T-cell (primary cell): ENCODE measurements around the gene TAS1R1. TPM values are rescaled to one million over a fixed set of nuclear protein-coding genes. Genes with fewer than 3 reads are reported as not detected.

Experiments used
- ATAC-seq, 4 experiments: fragments of 200-7000 bp in 3 of 4; fragments of 150-1000 bp in 1 of 4; cut with Tn5 transposase; replicated peaks in 1 of 4; 1 replicate in 3 of 4; 2 replicates in 1 of 4; pipeline ENCODE4 v1.10.0; 2021; ENCODE audit warnings: moderate library complexity in 3 of 4, mild to moderate bottlenecking in 2 of 4, moderate number of reproducible peaks in 1 of 4
- CTCF ChIA-PET, 2 donors: fragments of 300-600 bp; sonication (Branson Sonifier 250); formaldehyde crosslinking; loops; one replicate each; lab custom pipeline; 2022; ENCODE audit warnings: antibody characterized with exemption in 2 of 2; lab: Charles Lee
- POLR2A ChIA-PET, 2 donors: fragments of 300-600 bp; sonication (Branson Sonifier 250); formaldehyde crosslinking; loops; one replicate each; lab custom pipeline; 2022; ENCODE audit warnings: antibody characterized with exemption in 2 of 2; lab: Charles Lee
- DNase-seq, 35 experiments: peaks; one replicate each; pipeline versions ENCODE4 v3.0.0 to v3.0.0-alpha.2; 2013 to 2023
- H3K27ac ChIP-seq: one replicate; pipeline ENCODE4 v1.5.1; 2013; ENCODE audit warnings: low read length
- H3K27me3 ChIP-seq, 2 experiments: replicated peaks in 1 of 2; 1 replicate in 1 of 2; 2 replicates in 1 of 2; pipeline versions ENCODE4 v1.6.1 to v1.7.0; 2013; ENCODE audit warnings: low read length in 1 of 2, mixed read lengths in 1 of 2; ENCODE audit not compliant: control insufficient read depth in 2 of 2, insufficient read depth in 2 of 2; ENCODE audit errors: extremely low read depth in 1 of 2
- H3K36me3 ChIP-seq, 2 donors: 1 replicate in 1 of 2; 2 replicates in 1 of 2; pipeline versions ENCODE4 v1.6.1 to v1.7.0; 2013; ENCODE audit warnings: low read length in 1 of 2; ENCODE audit not compliant: control insufficient read depth in 2 of 2, insufficient read depth in 1 of 2; ENCODE audit errors: extremely low read depth in 1 of 2
- H3K4me1 ChIP-seq, 2 experiments: 1 replicate in 1 of 2; 2 replicates in 1 of 2; pipeline versions ENCODE4 v1.6.1 to v1.7.0; 2013; ENCODE audit warnings: low read length in 2 of 2, mixed read lengths in 1 of 2; ENCODE audit not compliant: insufficient read depth in 2 of 2, control insufficient read depth in 1 of 2; ENCODE audit errors: extremely low read depth in 1 of 2
- H3K4me3 ChIP-seq, 2 donors: 1 replicate in 1 of 2; 2 replicates in 1 of 2; pipeline versions ENCODE4 v1.5.1 to v1.7.0; 2013; ENCODE audit warnings: mild to moderate bottlenecking in 2 of 2, low read length in 1 of 2, moderate library complexity in 1 of 2; ENCODE audit not compliant: control insufficient read depth in 1 of 2; ENCODE audit errors: extremely low read depth in 1 of 2
- H3K9me3 ChIP-seq: 2 replicates; pipeline ENCODE4 v1.7.0; 2013
- H3K27ac Mint-ChIP-seq, 2 donors: one replicate each; pipeline ENCODE4 v1.8.0; 2020 to 2021; ENCODE audit warnings: mild to moderate bottlenecking in 2 of 2, mixed read lengths in 2 of 2
- H3K27me3 Mint-ChIP-seq, 2 donors: one replicate each; pipeline ENCODE4 v1.8.0; 2021 to 2022; ENCODE audit warnings: mixed read lengths in 2 of 2
- H3K36me3 Mint-ChIP-seq: one replicate; pipeline ENCODE4 v1.8.0; 2021; ENCODE audit warnings: mixed read lengths
- H3K4me1 Mint-ChIP-seq, 3 donors: one replicate each; pipeline ENCODE4 v1.8.0; 2020 to 2022; ENCODE audit warnings: mixed read lengths in 3 of 3, mild to moderate bottlenecking in 1 of 3
- H3K4me3 Mint-ChIP-seq, 3 donors: one replicate each; pipeline ENCODE4 v1.8.0; 2020 to 2022; ENCODE audit warnings: mild to moderate bottlenecking in 3 of 3, mixed read lengths in 3 of 3, moderate library complexity in 3 of 3
- H3K9me3 Mint-ChIP-seq, 3 donors: one replicate each; pipeline ENCODE4 v1.8.0; 2020 to 2022; ENCODE audit warnings: mixed read lengths in 3 of 3
- WGBS: methylation state at CpG from one replicate; pipeline ENCODE4 v1.1.5; 2013; ENCODE audit warnings: missing lambda C conversion rate; ENCODE audit not compliant: insufficient coverage; 5-methylcytosine and 5-hydroxymethylcytosine counted together
- total RNA-seq, 35 experiments: library from RNA in 6 of 35; stranded (reverse) in 6 of 35; fragments of 120-200 nt in 1 of 35; gene quantifications; one replicate each; pipeline versions ENCODE4 v1.2.1 to v1.2.4 and lab custom pipeline; 2013 to 2026

Gene TAS1R1
- total RNA-seq = not detected
- not detected for total RNA-seq (2013)
- 0 to 0.09 (median 0) reads per million in 29 experiments for total RNA-seq (lab: John Stamatoyannopoulos, UW)

- Mint-ChIP-seq H3K4me3 (peak within 1 kb of the TSS; percentile 73 to 75 (median 73)), H3K36me3 (no peaks in the 10 kb centered on the region), H3K27ac (peak within 1 kb of the TSS; percentile 49 to 76), H3K4me1 (peaks cover 5 to 22% (median 19%) of the 10 kb centered on the region in 3 donors), H3K27me3 (no peaks in the 10 kb centered on the region), H3K9me3 (no peaks in the 10 kb centered on the region)
- Histone ChIP-seq H3K36me3 (peaks cover 0 to 9% of the 10 kb centered on the region in 2 donors), H3K27me3 (no peaks in the 10 kb centered on the region), H3K4me3 (peak within 1 kb of the TSS; percentile 92 to 93), H3K9me3 (no peaks in the 10 kb centered on the region), H3K27ac (no peak within 1 kb of the TSS), H3K4me1 (peaks cover 8 to 29% of the 10 kb centered on the region in 2 experiments)
- CTCF ChIA-PET = interaction anchor here (0.5 to 1.0 kb wide), 5 partner anchors 25 to 319 kb away, joined by 3 to 5 read pairs (median 3); partner anchors contain the start of gene ICMT (in 1 of the 2)
- peak in 2 of 35 experiments; percentile 4 to 10 for DNase-seq
- POLR2A ChIA-PET = interaction anchor here in 1 of 2 donors (0.7 kb wide), 1 partner anchor 72 kb away, joined by 3 read pairs; no protein-coding TSS in a partner anchor
- 92% methylated on average over 18 of the region's 19 CpGs for WGBS
- no peak for ATAC-seq
Observed at GRCh38 chr1:6554907-6555778, at the start of gene TAS1R1. TAS1R1 (plus strand) TSS chr1:6555307; CDS start chr1:6555374, 67 bp downstream.

GRCh38 chr1:6505367-6506209, 49.5 kb upstream of the TAS1R1 start:
- Mint-ChIP-seq H3K9me3 (no peaks in the 10 kb centered on the region), H3K27ac (no peak overlapping the region), H3K27me3 (peaks cover 6 to 11% of the 10 kb centered on the region in 2 donors), H3K36me3 (no peaks in the 10 kb centered on the region), H3K4me1 (no peaks in the 10 kb centered on the region), H3K4me3 (no peak overlapping the region)
- WGBS = 85% methylated on average over 27 of the region's 31 CpGs
- ATAC-seq (no peak), DNase-seq (no peak)
- Histone ChIP-seq H3K4me1 (no peaks in the 10 kb centered on the region), H3K27me3 (peaks cover 0 to 62% of the 10 kb centered on the region in 2 experiments), H3K27ac (no peak overlapping the region), H3K36me3 (no peaks in the 10 kb centered on the region), H3K9me3 (no peaks in the 10 kb centered on the region), H3K4me3 (no peak overlapping the region)
- ChIA-PET POLR2A (no interaction called here), CTCF (no interaction called here)

DNA sequence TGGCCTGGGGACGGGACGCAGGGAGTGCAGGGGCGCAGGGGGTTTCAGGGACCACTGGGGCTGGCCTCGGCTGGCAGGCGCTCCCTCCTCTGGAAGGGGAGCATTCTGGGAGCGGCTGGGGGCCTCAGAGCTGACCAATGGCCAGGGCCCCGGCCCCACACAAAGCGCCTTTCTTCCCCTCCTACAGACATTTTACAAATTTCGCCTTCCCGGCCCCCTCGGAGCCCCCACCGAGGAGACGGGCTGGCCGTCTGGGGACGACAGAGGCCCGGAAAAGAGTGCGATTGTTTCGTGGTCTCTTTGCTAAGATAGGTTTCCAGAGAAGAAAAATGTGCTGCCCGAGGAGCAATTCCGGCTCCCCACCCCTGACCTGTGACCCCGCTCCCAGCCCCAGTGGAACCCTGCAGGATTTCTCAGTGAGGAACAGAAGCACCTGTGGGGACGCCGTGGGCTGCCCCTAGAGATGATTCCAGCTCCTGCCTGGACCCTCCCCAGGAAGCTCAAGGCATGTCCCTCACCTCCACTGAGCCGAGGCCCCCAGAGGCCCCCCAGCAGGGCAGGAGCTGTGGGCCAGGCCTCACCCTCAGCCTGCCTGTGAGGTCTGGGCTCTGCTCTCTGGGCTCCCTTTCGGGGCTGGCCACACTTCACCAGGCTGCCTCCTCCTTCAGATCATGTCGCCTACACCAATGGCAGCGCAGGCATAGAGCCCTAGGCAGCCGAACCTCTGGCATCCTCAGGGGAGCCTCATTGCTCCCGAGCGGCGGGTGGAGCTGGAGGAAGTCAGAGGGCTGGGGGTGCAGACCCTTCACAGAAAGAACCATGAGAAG, 48.7 kb upstream of the TAS1R1 start:
- ChIA-PET POLR2A (no interaction called here), CTCF (no interaction called here)
- ATAC-seq (no peak), DNase-seq (no peak)
- no peak overlapping the region for H3K27ac Mint-ChIP-seq
- no peaks in the 10 kb centered on the region for H3K36me3 Mint-ChIP-seq
- H3K9me3 Mint-ChIP-seq = no peaks in the 10 kb centered on the region
- H3K27me3 ChIP-seq = peaks cover 0 to 59% of the 10 kb centered on the region in 2 experiments
- no peak overlapping the region for H3K4me3 Mint-ChIP-seq
- H3K27me3 Mint-ChIP-seq = peaks cover 6 to 9% of the 10 kb centered on the region in 2 donors
- 90% methylated on average over 25 of the region's 31 CpGs for WGBS
- no peaks in the 10 kb centered on the region for H3K4me1 Mint-ChIP-seq
- no peaks in the 10 kb centered on the region for H3K36me3 ChIP-seq
- H3K9me3 ChIP-seq = no peaks in the 10 kb centered on the region
- no peak overlapping the region for H3K4me3 ChIP-seq
- no peak overlapping the region for H3K27ac ChIP-seq
- H3K4me1 ChIP-seq = no peaks in the 10 kb centered on the region

- ChIA-PET CTCF (no interaction called here), POLR2A (no interaction called here)
- no peak for ATAC-seq
- H3K27me3 Mint-ChIP-seq = peaks cover 6 to 9% of the 10 kb centered on the region in 2 donors
- H3K4me1 ChIP-seq = no peaks in the 10 kb centered on the region
- no peaks in the 10 kb centered on the region for H3K9me3 Mint-ChIP-seq
- no peaks in the 10 kb centered on the region for H3K36me3 ChIP-seq
- no peak for DNase-seq
- H3K4me3 Mint-ChIP-seq = no peak overlapping the region
- H3K4me3 ChIP-seq = no peak overlapping the region
- no peaks in the 10 kb centered on the region for H3K36me3 Mint-ChIP-seq
- no peak overlapping the region for H3K27ac Mint-ChIP-seq
- no peaks in the 10 kb centered on the region for H3K4me1 Mint-ChIP-seq
- 49% methylated on average over 6 of the region's 7 CpGs for WGBS
- peaks cover 0 to 55% of the 10 kb centered on the region in 2 experiments for H3K27me3 ChIP-seq
- H3K27ac ChIP-seq = no peak overlapping the region
- H3K9me3 ChIP-seq = no peaks in the 10 kb centered on the region
Observed at GRCh38 chr1:6507037-6507428, 48.1 kb upstream of the TAS1R1 start.

- no peaks in the 10 kb centered on the region for H3K9me3 Mint-ChIP-seq
- ChIA-PET CTCF (no interaction called here), POLR2A (no interaction called here)
- Histone ChIP-seq H3K9me3 (no peaks in the 10 kb centered on the region), H3K4me1 (no peaks in the 10 kb centered on the region), H3K4me3 (no peak overlapping the region), H3K27me3 (peaks cover 0 to 52% of the 10 kb centered on the region in 2 experiments), H3K27ac (no peak overlapping the region), H3K36me3 (no peaks in the 10 kb centered on the region)
- H3K27ac Mint-ChIP-seq = no peak overlapping the region
- no peak for ATAC-seq
- whole genome bisulfite sequencing = 77% methylated on average over 12 of the region's 12 CpGs
- no peak for DNase-seq
- H3K4me1 Mint-ChIP-seq = no peaks in the 10 kb centered on the region
- no peaks in the 10 kb centered on the region for H3K36me3 Mint-ChIP-seq
- H3K27me3 Mint-ChIP-seq = peaks cover 6 to 9% of the 10 kb centered on the region in 2 donors
- H3K4me3 Mint-ChIP-seq = no peak overlapping the region
Observed at GRCh38 chr1:6507461-6507911, 47.6 kb upstream of the TAS1R1 start.
